Ishikawa (cell line): ENCODE results near the gene MTUS2.

ENCODE experiments used
- CEBPB ChIP-seq: IDR thresholded peaks from 2 replicates; pipeline ENCODE4 v1.6.1; 2012
- CREB1 ChIP-seq: IDR thresholded peaks from 2 replicates; pipeline ENCODE4 v1.6.1; 2012; ENCODE audit warnings: low read depth
- EGR1 ChIP-seq: IDR thresholded peaks from 2 replicates; pipeline ENCODE4 v1.6.1; 2012
- EP300 ChIP-seq: IDR thresholded peaks from 2 replicates; pipeline ENCODE4 v1.6.1; 2012; ENCODE audit warnings: borderline replicate concordance
- FOXM1 ChIP-seq: IDR thresholded peaks from 2 replicates; pipeline ENCODE4 v1.6.1; 2012; ENCODE audit warnings: low read depth, borderline replicate concordance
- MAX ChIP-seq: IDR thresholded peaks from 2 replicates; pipeline ENCODE4 v1.6.1; 2012
- NFIC ChIP-seq: IDR thresholded peaks from 2 replicates; pipeline ENCODE4 v1.6.1; 2012
- RAD21 ChIP-seq: IDR thresholded peaks from 2 replicates; pipeline ENCODE4 v1.6.1; 2012; ENCODE audit warnings: low read depth
- REST ChIP-seq: IDR thresholded peaks from 2 replicates; pipeline ENCODE4 v1.6.1; 2012; ENCODE audit warnings: low read depth, mild to moderate bottlenecking
- TAF1 ChIP-seq: IDR thresholded peaks from 2 replicates; pipeline ENCODE4 v1.6.1; 2012; ENCODE audit warnings: low read depth, mild to moderate bottlenecking
- TCF12 ChIP-seq: IDR thresholded peaks from 2 replicates; pipeline ENCODE4 v1.6.1; 2012; ENCODE audit warnings: low read depth
- TEAD4 ChIP-seq: IDR thresholded peaks from 2 replicates; pipeline ENCODE4 v1.6.1; 2012
- YY1 ChIP-seq: IDR thresholded peaks from 2 replicates; pipeline ENCODE4 v1.6.1; 2012; ENCODE audit warnings: low read depth
- ZBTB7A ChIP-seq: IDR thresholded peaks from 2 replicates; pipeline ENCODE4 v1.6.1; 2012; ENCODE audit warnings: low read depth
- TF ChIP-seq, protein P1 (sequence below): IDR thresholded peaks from 2 replicates; pipeline ENCODE4 v1.6.1; 2012

The MTUS2 gene

GRCh38 chr13:29170436-29171082 is 350.4 kb downstream of the MTUS2 start:
- TF ChIP-seq RAD21, result no peak
- TF ChIP-seq CREB1, result no peak
- no peak for TF ChIP-seq CEBPB
- TF ChIP-seq, protein P1, sequence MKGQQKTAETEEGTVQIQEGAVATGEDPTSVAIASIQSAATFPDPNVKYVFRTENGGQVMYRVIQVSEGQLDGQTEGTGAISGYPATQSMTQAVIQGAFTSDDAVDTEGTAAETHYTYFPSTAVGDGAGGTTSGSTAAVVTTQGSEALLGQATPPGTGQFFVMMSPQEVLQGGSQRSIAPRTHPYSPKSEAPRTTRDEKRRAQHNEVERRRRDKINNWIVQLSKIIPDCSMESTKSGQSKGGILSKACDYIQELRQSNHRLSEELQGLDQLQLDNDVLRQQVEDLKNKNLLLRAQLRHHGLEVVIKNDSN, result no peak
- no peak for TF ChIP-seq YY1
- TF ChIP-seq NFIC, result no peak
- TF ChIP-seq REST, result no peak
- no peak for TF ChIP-seq TEAD4
- TF ChIP-seq MAX, result no peak
- no peak for TF ChIP-seq TAF1
- TF ChIP-seq EGR1, result no peak
- no peak for TF ChIP-seq ZBTB7A
- TF ChIP-seq FOXM1, result no peak
- no peak for TF ChIP-seq TCF12
- TF ChIP-seq EP300, result no peak

DNA sequence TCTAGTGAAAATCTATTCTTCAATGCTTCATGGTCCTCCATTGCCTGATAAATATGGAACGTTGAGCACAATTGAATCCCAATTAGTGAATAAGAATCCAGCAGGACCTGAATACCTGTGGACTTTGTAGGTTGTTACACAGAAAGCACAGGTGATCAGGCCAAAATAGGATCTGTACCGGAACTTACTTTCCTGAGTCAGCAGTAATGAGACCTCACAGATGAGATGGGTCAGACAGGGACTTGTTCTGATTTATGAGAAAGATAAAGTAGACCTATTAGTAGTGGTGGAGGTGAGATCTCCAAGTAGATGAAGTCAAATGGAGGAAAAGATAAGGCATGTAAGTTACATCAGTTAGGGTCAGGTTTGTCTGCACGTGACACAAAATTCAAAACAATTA is 351.1 kb downstream of the MTUS2 start:
- TF ChIP-seq CEBPB (no peak), YY1 (no peak), MAX (no peak), EGR1 (no peak), NFIC (no peak), CREB1 (no peak), ZBTB7A (no peak), FOXM1 (no peak), REST (no peak), TEAD4 (no peak), TAF1 (no peak)

GRCh38 chr13:29174093-29174492 is 354.0 kb downstream of the MTUS2 start:
- no peak for TF ChIP-seq TEAD4
- TF ChIP-seq REST, result no peak
- TF ChIP-seq, protein P1, result no peak
- no peak for TF ChIP-seq EGR1
- TF ChIP-seq EP300, result no peak
- no peak for TF ChIP-seq ZBTB7A
- TF ChIP-seq FOXM1, result no peak
- no peak for TF ChIP-seq CEBPB
- TF ChIP-seq TCF12, result no peak

DNA sequence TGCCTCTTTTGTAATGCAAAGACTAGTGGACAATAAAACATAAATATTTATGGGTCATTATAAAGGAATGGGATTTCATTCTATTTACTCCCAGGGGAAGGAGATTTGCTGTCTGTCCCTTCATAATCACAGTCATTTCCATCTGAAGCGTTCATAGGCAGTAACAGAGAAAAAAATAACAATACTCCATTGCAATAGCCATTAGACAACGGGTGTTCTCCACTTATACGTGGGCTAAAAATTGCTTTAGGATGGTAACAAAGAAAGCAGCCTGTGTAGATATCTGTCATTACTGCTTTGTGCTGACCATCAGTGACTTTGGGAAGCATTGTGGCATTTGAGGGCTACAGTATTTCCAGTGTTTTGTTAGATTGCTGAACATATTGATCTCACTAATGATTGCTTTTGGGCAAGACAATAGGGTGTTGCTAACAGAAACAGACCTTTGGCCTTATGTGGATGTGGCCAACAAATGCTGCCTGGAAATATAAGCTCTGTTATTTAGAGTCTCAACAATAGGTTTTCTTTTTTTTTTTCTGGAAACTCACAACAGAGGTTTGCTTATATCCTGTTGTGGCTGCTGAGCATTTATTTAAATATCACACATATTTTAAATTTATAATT is 355.2 kb downstream of the MTUS2 start:
- no peak for TF ChIP-seq FOXM1
- no peak for TF ChIP-seq TAF1
- no peak for TF ChIP-seq EP300
- TF ChIP-seq REST, result no peak
- TF ChIP-seq CREB1, result no peak
- TF ChIP-seq EGR1, result no peak
- no peak for TF ChIP-seq CEBPB
- no peak for TF ChIP-seq YY1
- no peak for TF ChIP-seq TCF12
- no peak for TF ChIP-seq RAD21
- no peak for TF ChIP-seq NFIC
- no peak for TF ChIP-seq ZBTB7A
- TF ChIP-seq, protein P1, result no peak
- TF ChIP-seq TEAD4, result no peak
- no peak for TF ChIP-seq MAX
